HG03558 (cell line): ENCODE data around the gene CYP4F2.
"Not testable (repeated sequence)": the region's sequence is repeated elsewhere in the genome, so short reads cannot be mapped to it uniquely, and the experiment has no call there.

Experiments
- ATAC-seq: cut with Tn5 transposase; IDR thresholded peaks from one replicate; pipeline ENCODE4 v1.9.1; 2021; ENCODE audit warnings: moderate number of reproducible peaks; ENCODE audit not compliant: unreplicated experiment; ENCODE audit errors: extremely low read depth

The CYP4F2 gene

GRCh38 chr19:15902254-15902653 is 4.4 kb upstream of the CYP4F2 start:
- no peak for ATAC-seq

- ATAC-seq: no peak
Measured at GRCh38 chr19:15900504-15900903, 2.6 kb upstream of the CYP4F2 start.

GRCh38 chr19:15900032-15900431 is 2.2 kb upstream of the CYP4F2 start:
- ATAC-seq: not testable (repeated sequence)

GRCh38 chr19:15899561-15899960 is 1.7 kb upstream of the CYP4F2 start:
- ATAC-seq: not testable (repeated sequence)

- no peak for ATAC-seq
Measured at GRCh38 chr19:15897026-15897737, 692 bp downstream of the CYP4F2 start.

- ATAC-seq: no peak
Measured at GRCh38 chr19:15895876-15896430, 1.9 kb downstream of the CYP4F2 start.

- ATAC-seq: no peak
Measured at GRCh38 chr19:15894359-15894758, 3.5 kb downstream of the CYP4F2 start.

GRCh38 chr19:15893477-15893876 is 4.4 kb downstream of the CYP4F2 start:
- ATAC-seq: no peak

GRCh38 chr19:15892012-15892411 is 5.9 kb downstream of the CYP4F2 start:
- no peak for ATAC-seq

GRCh38 chr19:15891434-15891833 is 6.4 kb downstream of the CYP4F2 start:
- no peak for ATAC-seq

GRCh38 chr19:15889339-15889738 is 8.5 kb downstream of the CYP4F2 start:
- ATAC-seq: not testable (repeated sequence)

GRCh38 chr19:15885919-15886318 is 12.0 kb downstream of the CYP4F2 start:
- ATAC-seq: no peak

GRCh38 chr19:15885167-15885566 is 12.7 kb downstream of the CYP4F2 start:
- no peak for ATAC-seq

- not testable (repeated sequence) for ATAC-seq
Measured at GRCh38 chr19:15883329-15883728, 14.5 kb downstream of the CYP4F2 start.

- ATAC-seq: no peak
Measured at GRCh38 chr19:15874821-15875474, 22.9 kb downstream of the CYP4F2 start.

GRCh38 chr19:15873771-15874170 is 24.1 kb downstream of the CYP4F2 start:
- not testable (repeated sequence) for ATAC-seq

GRCh38 chr19:15871570-15871969 is 26.3 kb downstream of the CYP4F2 start:
- ATAC-seq: no peak

- no peak for ATAC-seq
Measured at GRCh38 chr19:15869873-15870272, 28.0 kb downstream of the CYP4F2 start.

GRCh38 chr19:15869109-15869555 is 28.7 kb downstream of the CYP4F2 start:
- no peak for ATAC-seq

- ATAC-seq: no peak
Measured at GRCh38 chr19:15866636-15867035, 31.2 kb downstream of the CYP4F2 start.

- ATAC-seq: no peak
Measured at GRCh38 chr19:15864824-15865223, 33.0 kb downstream of the CYP4F2 start.
